Nephron (organoid): ENCODE results near the gene NECTIN2.

Source experiments
- H3K27ac Mint-ChIP-seq, 3 experiments: 2 replicates each; pipeline ENCODE4 v1.8.0; 2020; ENCODE audit warnings: mixed read lengths in 3 of 3, mild to moderate bottlenecking in 2 of 3, moderate library complexity in 1 of 3
- H3K27me3 Mint-ChIP-seq: 2 replicates; pipeline ENCODE4 v1.8.0; 2021; ENCODE audit warnings: low read depth, mild to moderate bottlenecking, moderate library complexity, mixed read lengths
- H3K36me3 Mint-ChIP-seq: 2 replicates; pipeline ENCODE4 v1.8.0; 2020; ENCODE audit warnings: low read depth, mixed read lengths
- H3K4me1 Mint-ChIP-seq: 2 replicates; pipeline ENCODE4 v1.8.0; 2020; ENCODE audit warnings: mixed read lengths
- H3K4me3 Mint-ChIP-seq, 3 experiments: 2 replicates each; pipeline ENCODE4 v1.8.0; 2020; ENCODE audit warnings: mild to moderate bottlenecking in 3 of 3, mixed read lengths in 3 of 3, moderate library complexity in 2 of 3
- H3K9me3 Mint-ChIP-seq: 2 replicates; pipeline ENCODE4 v1.8.0; 2020; ENCODE audit warnings: mixed read lengths
- CTCF ChIP-seq, 3 experiments: fragments of 200-600 bp; sonication (generic); IDR thresholded peaks; one replicate each; pipeline ENCODE4 v1.5.0; 2021; ENCODE audit warnings: antibody characterized with exemption in 3 of 3; ENCODE audit not compliant: unreplicated experiment in 3 of 3

Gene NECTIN2

GRCh38 chr19:44894946-44895345 is 48.8 kb downstream of the NECTIN2 start:
- TF ChIP-seq CTCF (IDR thresholded peaks at IDR 0.05; ENCODE audit: unreplicated experiment in 3 of 3), result no peak
- peak overlapping the region in 1 of 3 experiments; percentile 26 for H3K4me3 Mint-ChIP-seq
- H3K27ac Mint-ChIP-seq, result no peak overlapping the region
- no peaks in the 10 kb centered on the region for H3K9me3 Mint-ChIP-seq
- peaks cover 63% of the 10 kb centered on the region for H3K36me3 Mint-ChIP-seq
- H3K4me1 Mint-ChIP-seq, result peaks cover 20% of the 10 kb centered on the region
- H3K27me3 Mint-ChIP-seq, result no peaks in the 10 kb centered on the region

- Mint-ChIP-seq H3K4me1 (peaks cover 1% of the 10 kb centered on the region), H3K27ac (no peak overlapping the region), H3K9me3 (no peaks in the 10 kb centered on the region), H3K36me3 (peaks cover 53% of the 10 kb centered on the region), H3K4me3 (no peak overlapping the region), H3K27me3 (no peaks in the 10 kb centered on the region)
- TF ChIP-seq CTCF (IDR thresholded peaks at IDR 0.05; ENCODE audit: unreplicated experiment in 3 of 3), result no peak
Measured at GRCh38 chr19:44897835-44898234, 51.7 kb downstream of the NECTIN2 start.

GRCh38 chr19:44900328-44901244 is 54.5 kb downstream of the NECTIN2 start:
- no peak for TF ChIP-seq CTCF (IDR thresholded peaks at IDR 0.05; ENCODE audit: unreplicated experiment in 3 of 3)
- Mint-ChIP-seq H3K27me3 (no peaks in the 10 kb centered on the region), H3K9me3 (no peaks in the 10 kb centered on the region), H3K36me3 (peaks cover 37% of the 10 kb centered on the region), H3K4me3 (no peak overlapping the region), H3K4me1 (no peaks in the 10 kb centered on the region), H3K27ac (no peak overlapping the region)

- Mint-ChIP-seq H3K4me3 (no peak overlapping the region), H3K36me3 (peaks cover 18% of the 10 kb centered on the region), H3K27ac (peak overlapping the region in 1 of 3 experiments; percentile 83), H3K4me1 (peaks cover 11% of the 10 kb centered on the region), H3K9me3 (no peaks in the 10 kb centered on the region), H3K27me3 (peaks cover 4% of the 10 kb centered on the region)
- no peak for TF ChIP-seq CTCF (IDR thresholded peaks at IDR 0.05; ENCODE audit: unreplicated experiment in 3 of 3)
Measured at GRCh38 chr19:44903216-44903601, 57.1 kb downstream of the NECTIN2 start.

GRCh38 chr19:44903602-44904425 is 57.7 kb downstream of the NECTIN2 start:
- Mint-ChIP-seq H3K36me3 (peaks cover 17% of the 10 kb centered on the region), H3K9me3 (no peaks in the 10 kb centered on the region), H3K4me1 (peaks cover 11% of the 10 kb centered on the region), H3K27ac (peak overlapping the region in 2 of 3 experiments; percentile 77 to 83), H3K27me3 (peaks cover 4% of the 10 kb centered on the region), H3K4me3 (peak overlapping the region in 2 of 3 experiments; percentile 37 to 69)
- peak; percentile 98 to 100 (median 98) for TF ChIP-seq CTCF (IDR thresholded peaks at IDR 0.05; ENCODE audit: unreplicated experiment in 3 of 3)
